Stimulated activated CD4-positive, alpha-beta T cell treated with anti-CD3 and anti-CD28 coated beads, Interleukin-2, amount 100 ng/mL, for 24 hours (primary cell): ENCODE results near the gene ERG.

ENCODE experiments used
- DNase-seq, 2 donors: peaks; one replicate each; pipeline ENCODE4 v3.0.0-alpha.2; 2020

Gene ERG

GRCh38 chr21:38472412-38473108 is 25.7 kb downstream of the ERG start:
- no peak for DNase-seq

- DNase-seq: no peak
Observed at GRCh38 chr21:38471766-38472165, 26.5 kb downstream of the ERG start.

- no peak for DNase-seq
Observed at GRCh38 chr21:38470755-38471154, 27.5 kb downstream of the ERG start.

GRCh38 chr21:38469642-38470041 is 28.6 kb downstream of the ERG start:
- DNase-seq: no peak

DNA sequence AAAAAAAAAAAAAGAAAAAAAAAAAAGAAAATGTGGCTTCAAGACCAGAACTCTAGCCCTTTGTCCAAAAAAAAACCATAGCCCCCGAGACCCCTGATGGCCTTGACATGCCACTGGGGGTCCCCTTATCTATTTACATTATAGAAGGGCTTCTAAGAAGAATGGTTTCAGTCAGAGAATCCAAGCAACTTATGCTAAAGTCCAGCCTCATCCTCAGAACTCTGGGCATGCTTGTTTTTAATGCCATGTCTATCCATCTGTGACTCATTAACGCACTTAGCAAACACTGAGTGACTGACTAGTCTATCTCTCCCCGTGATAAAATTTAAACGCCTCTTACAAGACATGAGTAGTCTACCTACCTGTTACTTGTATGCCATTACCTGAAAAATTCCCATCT is 29.3 kb downstream of the ERG start:
- no peak for DNase-seq

DNA sequence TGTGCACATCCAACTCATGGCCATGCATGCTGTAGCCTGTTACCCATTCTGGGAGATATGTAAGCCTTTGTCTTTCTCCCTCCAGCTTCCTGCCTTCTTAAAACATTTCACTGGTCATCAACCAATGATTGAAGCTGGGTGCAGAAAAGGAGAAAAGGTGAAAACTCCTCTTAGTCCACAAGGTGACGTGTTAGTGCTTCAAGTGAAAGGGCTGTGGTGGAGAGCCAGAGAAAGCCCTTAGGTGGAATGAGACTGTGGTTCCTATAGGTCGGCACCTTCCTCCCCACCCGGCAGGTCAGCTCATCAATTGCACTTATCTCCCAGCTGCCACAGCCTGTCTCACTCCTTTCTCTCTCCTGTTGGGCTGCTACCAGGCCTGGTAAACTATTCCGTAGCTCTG is 30.4 kb downstream of the ERG start:
- no peak for DNase-seq

DNA sequence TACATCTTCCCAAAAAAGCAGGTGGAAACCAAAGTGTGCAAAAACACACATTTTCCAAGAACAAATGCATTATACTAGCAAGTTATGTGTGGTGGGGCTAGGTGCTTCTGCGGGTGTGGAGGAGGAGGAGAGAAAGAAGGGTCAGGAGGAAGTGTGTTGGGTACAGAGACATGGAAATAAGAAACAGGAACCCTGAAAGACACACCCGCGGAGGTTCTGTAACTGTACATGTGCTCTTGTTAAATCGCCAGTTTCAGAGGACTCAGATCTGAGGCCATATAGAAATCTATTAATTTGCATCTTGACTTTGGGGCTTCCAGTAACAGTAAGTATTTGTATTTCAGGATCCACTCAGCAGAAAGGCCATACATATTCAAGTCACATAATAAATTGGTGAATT is 30.9 kb downstream of the ERG start:
- no peak for DNase-seq

DNA sequence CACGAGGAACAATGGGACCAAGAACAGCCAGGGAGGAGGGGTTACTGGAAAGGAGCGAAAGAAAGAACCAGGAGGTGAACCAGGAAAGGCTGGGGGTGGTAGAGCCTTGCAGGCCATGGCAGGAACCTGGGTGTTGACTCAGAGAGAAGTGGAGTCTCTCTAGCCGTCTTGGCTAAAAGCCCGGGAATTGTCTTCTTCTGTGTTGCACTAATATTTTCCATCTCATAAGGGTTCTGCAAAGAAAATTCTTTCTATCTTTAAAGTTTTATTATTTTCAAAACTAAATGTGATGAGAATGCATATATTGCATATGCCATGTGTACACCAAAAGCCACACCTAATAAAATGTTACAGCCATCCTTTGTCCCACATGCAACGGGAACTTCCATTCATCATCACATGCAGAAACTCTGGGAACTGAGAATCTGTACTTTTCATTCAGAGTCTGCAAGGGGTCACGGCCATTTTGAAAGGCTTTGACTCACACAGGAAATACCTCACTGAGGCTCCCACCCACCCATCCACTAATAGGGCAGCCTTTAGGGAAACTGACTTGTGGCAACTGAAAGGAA is 38.0 kb downstream of the ERG start:
- no peak for DNase-seq

GRCh38 chr21:38459490-38459889 is 38.8 kb downstream of the ERG start:
- DNase-seq: no peak

DNA sequence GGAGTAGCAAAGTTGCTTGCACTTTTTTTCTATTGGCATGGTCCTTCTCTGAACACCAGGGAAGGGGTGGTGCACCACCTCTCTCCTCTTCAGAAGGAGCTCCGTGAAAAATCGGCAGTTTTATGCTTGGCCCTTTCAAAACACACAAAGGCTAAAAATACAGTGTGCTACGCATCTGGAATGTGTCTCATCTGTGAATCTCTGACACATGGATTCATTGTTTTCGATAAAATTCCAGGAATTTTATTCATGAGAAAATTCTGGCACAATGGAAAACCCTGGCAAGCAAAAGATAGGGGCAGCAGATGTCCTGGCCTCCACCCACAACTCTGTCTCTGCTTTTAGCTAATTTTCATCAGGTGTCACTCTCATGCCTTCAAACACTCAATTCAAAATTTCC is 42.9 kb downstream of the ERG start:
- no peak for DNase-seq

- no peak for DNase-seq
Observed at GRCh38 chr21:38454702-38455101, 43.6 kb downstream of the ERG start.

DNA sequence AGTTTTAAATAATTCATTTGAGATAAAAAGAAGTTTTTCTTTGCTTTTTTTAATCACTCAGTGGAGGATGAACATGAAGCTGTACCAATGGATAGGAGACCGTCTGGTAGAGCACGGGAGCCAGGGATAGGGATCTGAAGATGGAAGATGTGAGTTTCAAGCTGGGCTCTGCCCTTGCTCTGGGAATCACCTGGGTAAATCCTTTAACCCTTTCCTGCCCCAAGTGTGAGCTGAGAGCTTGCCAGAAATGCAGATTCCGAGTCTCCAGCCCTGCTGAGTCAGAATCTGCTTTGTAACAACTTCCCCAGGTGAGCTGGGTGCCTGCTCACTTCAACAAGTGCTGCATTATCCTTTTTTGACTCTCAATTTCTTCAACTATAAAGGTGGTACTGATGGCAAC is 44.1 kb downstream of the ERG start:
- DNase-seq: no peak

- no peak for DNase-seq
Observed at GRCh38 chr21:38448671-38449385, 49.4 kb downstream of the ERG start.

- DNase-seq: no peak
Observed at GRCh38 chr21:38447611-38448010, 50.7 kb downstream of the ERG start.

- no peak for DNase-seq
Observed at GRCh38 chr21:38444691-38445090, 53.6 kb downstream of the ERG start.

DNA sequence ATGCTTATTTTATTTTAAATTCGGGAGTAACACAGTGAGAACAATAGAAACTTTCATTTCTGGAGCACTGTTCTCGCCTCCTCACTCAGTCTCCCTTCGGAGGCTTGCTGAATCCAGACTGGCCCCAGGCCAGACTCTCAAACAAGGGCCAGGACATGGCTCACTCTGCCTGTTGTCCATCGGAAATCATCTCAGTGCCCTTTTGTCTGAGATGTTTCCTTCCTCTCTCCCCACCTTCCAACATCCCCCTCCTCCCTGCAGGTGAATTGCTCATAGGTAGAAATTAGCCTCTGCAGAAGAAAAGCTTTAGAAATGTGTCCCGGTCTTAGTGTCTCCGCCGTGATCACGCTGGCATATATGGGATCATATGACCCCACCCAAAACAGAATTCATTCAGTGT is 55.2 kb downstream of the ERG start:
- no peak for DNase-seq

DNA sequence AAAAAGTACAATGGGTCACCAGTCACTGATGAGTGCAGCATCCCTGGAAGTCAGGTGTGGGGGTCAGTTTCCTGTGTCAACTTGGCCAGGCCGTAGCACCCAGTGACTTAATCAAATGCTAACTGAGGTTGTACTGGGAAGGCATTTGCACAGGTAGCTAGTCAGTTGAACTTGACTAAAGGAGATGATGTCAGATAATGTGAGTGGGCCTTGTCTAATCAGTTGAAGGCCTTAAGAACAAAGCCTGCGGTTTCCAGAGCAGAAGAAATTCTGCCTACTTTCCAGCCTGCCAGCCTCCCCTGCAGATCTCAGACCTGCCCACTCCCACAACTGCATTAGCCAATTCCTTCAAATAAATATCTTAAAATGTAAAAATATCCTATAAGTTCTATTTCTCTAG is 57.1 kb downstream of the ERG start:
- no peak for DNase-seq

- no peak for DNase-seq
Observed at GRCh38 chr21:38440746-38441145, 57.5 kb downstream of the ERG start.

DNA sequence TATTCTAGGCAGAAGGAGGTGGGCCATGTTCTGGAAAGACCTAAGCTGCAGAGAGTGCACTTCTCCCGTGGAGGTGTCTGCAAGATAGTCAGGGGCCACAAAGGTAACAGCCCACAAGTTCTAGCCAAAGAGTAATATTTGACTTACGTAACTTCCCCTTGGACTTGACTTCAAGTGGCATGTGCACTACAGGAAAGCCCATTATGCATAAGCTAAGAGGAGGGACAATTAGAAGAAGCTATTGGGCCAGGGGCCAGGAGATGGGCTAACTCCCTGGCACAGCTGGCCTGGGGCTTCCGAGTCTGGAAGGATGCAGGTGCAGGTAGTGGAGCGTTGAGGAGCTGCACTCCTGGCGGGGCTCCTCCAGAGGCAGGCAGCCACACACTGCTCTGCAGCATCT is 58.3 kb downstream of the ERG start:
- DNase-seq: no peak

DNA sequence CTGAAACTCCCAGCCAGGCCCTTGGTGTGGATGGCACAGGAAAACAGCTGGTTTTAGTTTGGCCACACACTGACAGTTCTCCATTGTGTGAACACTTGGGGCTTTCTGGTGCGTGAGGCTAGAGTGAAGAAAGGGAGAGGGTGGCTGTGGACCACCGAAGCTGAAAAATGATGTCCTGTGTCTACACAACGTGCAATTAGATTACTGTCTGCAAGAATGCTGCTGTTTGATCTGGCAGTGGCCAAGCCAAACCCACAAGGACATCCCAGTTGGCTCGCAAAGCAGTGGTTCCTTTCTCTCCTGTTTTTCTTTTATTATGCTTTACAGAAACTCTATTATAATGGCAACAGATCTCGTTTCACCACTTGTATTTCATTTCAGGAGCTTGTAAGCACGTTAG is 58.9 kb downstream of the ERG start:
- DNase-seq: no peak

GRCh38 chr21:38438462-38438893 is 59.8 kb downstream of the ERG start:
- no peak for DNase-seq

- DNase-seq: no peak
Observed at GRCh38 chr21:38436341-38436740, 61.9 kb downstream of the ERG start.

DNA sequence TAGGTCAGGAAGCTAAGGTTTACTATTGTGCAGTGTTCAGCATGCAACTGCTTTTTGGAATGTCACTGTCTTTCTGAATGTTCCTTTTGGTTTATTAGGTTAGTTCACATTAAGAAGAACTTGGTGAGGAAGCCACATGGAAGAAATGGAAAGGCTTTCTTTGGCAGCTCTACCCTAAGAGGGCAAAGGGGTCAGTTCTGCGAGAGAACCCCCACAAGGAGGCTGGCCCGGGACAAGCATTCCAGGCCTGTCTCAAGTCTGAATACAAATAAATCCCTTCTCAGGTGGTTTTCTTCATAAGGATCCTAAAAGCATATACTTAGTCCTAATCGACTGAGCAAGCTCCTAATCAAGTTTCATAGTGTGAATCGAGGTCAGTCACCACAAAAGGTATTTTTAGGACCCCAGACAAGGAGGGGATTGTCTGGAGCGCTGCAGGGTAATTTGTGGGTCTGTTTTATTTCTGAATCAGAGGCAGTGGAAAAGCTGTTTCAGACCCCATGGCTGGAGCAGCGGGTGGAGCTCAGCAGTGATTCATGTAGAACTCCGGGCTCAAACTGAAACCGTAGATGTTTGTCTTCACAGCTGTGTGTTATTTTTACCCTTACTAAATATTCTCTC is 63.3 kb downstream of the ERG start:
- DNase-seq: no peak

- DNase-seq: no peak
Observed at GRCh38 chr21:38433471-38433870, 64.8 kb downstream of the ERG start.
